Sciatic nerve (tissue), 2 donors: Measurements from ENCODE around the gene GLG1. TPM values are rescaled to one million over a fixed set of nuclear protein-coding genes. Genes with fewer than 3 reads are reported as not detected.
"Not testable (repeated sequence)": the region's sequence is repeated elsewhere in the genome, so short reads cannot be mapped to it uniquely, and the experiment has no call there.

Experiments used
- ATAC-seq: fragments of 200-7000 bp; cut with Tn5 transposase; one replicate; pipeline ENCODE4 v1.9.1; 2020; ENCODE audit warnings: mild to moderate bottlenecking, moderate library complexity
- DNase-seq: peaks from one replicate; pipeline ENCODE4 v3.0.0-alpha.2; 2020; ENCODE audit warnings: low spot score
- intact Hi-C: fragments of 100-400 bp; cut with DNase I; formaldehyde crosslinking; loops from one replicate; pipeline ENCODE4 v1.14.2; 2022
- total RNA-seq: library from RNA; stranded (reverse); fragmentation: NEBNext Ultra II Directional; extraction: Animal tissue kit (Norgen Biotek cat#: 25700); gene quantifications from one replicate; pipeline ENCODE4 v1.2.1, GENCODE V29; 2021
- donor health status: DM: no; HTN: no; CAD: no.
- donor health status: DM: no; HTN: no; CAD: no.

Gene GLG1
- total RNA-seq, 1 donor from 2014 or later = 145 TPM

- DNase-seq, intact Hi-C loops, ATAC-seq: not testable (repeated sequence)
Observed at GRCh38 chr16:74425751-74426150, 181.2 kb downstream of the GLG1 start.

- intact Hi-C loops, DNase-seq, ATAC-seq: not testable (repeated sequence)
Observed at GRCh38 chr16:74423721-74424120, 183.2 kb downstream of the GLG1 start.

GRCh38 chr16:74422086-74422485 lies 184.8 kb downstream of the GLG1 start:
- ATAC-seq, intact Hi-C loops, DNase-seq: not testable (repeated sequence)

GRCh38 chr16:74421482-74421785 lies 185.5 kb downstream of the GLG1 start:
- intact Hi-C loops = not testable (repeated sequence)

GRCh38 chr16:74420612-74421481 lies 186.1 kb downstream of the GLG1 start, which contains the start of gene CLEC18B:
Gene CLEC18B (minus strand): TSS chr16:74421478. CDS start chr16:74421270, 208 bp downstream.
- peak; percentile 16 for ATAC-seq
- DNase-seq, intact Hi-C loops: not testable (repeated sequence)

More at GRCh38 chr16:74421482-74421785, 185.5 kb downstream of the GLG1 start:
- ATAC-seq, DNase-seq: not testable (repeated sequence)

- intact Hi-C loops, DNase-seq, ATAC-seq: not testable (repeated sequence)
Observed at GRCh38 chr16:74419811-74420210, 187.1 kb downstream of the GLG1 start.

- DNase-seq, intact Hi-C loops, ATAC-seq: not testable (repeated sequence)
Observed at GRCh38 chr16:74417897-74418296, 189.0 kb downstream of the GLG1 start.

- DNase-seq, ATAC-seq, intact Hi-C loops: not testable (repeated sequence)
Observed at GRCh38 chr16:74413920-74414319, 193.0 kb downstream of the GLG1 start.

- ATAC-seq, DNase-seq, intact Hi-C loops: not testable (repeated sequence)
Observed at GRCh38 chr16:74413485-74413884, 193.4 kb downstream of the GLG1 start.

- ATAC-seq, intact Hi-C loops, DNase-seq: not testable (repeated sequence)
Observed at GRCh38 chr16:74412775-74413390, 194.0 kb downstream of the GLG1 start.

GRCh38 chr16:74412138-74412774 lies 194.7 kb downstream of the GLG1 start:
- ATAC-seq, intact Hi-C loops, DNase-seq: not testable (repeated sequence)

- ATAC-seq, DNase-seq, intact Hi-C loops: not testable (repeated sequence)
Observed at GRCh38 chr16:74410981-74411380, 195.9 kb downstream of the GLG1 start.

- intact Hi-C loops, ATAC-seq, DNase-seq: not testable (repeated sequence)
Observed at GRCh38 chr16:74410057-74410957, 196.6 kb downstream of the GLG1 start.

GRCh38 chr16:74409185-74409981 lies 197.5 kb downstream of the GLG1 start:
- intact Hi-C loops, ATAC-seq, DNase-seq: not testable (repeated sequence)

- intact Hi-C loops = not testable (repeated sequence)
- peak; percentile 69 for DNase-seq
- peak; percentile 67 for ATAC-seq
Observed at GRCh38 chr16:74407362-74407705, 199.6 kb downstream of the GLG1 start.

- intact Hi-C loops, DNase-seq: not testable (repeated sequence)
- peak; percentile 95 for ATAC-seq
Observed at GRCh38 chr16:74406600-74407361, 200.1 kb downstream of the GLG1 start.
